ENCODE measurements around the gene HTRA2.

HTRA2 gene

GRCh38 chr2:74502720-74503505 lies 26.8 kb upstream of the HTRA2 start:
- H3K4me3 ChIP-seq (ENCODE audit: low read depth, low read length): peak overlapping the region; percentile 64
- TF ChIP-seq, protein P1, sequence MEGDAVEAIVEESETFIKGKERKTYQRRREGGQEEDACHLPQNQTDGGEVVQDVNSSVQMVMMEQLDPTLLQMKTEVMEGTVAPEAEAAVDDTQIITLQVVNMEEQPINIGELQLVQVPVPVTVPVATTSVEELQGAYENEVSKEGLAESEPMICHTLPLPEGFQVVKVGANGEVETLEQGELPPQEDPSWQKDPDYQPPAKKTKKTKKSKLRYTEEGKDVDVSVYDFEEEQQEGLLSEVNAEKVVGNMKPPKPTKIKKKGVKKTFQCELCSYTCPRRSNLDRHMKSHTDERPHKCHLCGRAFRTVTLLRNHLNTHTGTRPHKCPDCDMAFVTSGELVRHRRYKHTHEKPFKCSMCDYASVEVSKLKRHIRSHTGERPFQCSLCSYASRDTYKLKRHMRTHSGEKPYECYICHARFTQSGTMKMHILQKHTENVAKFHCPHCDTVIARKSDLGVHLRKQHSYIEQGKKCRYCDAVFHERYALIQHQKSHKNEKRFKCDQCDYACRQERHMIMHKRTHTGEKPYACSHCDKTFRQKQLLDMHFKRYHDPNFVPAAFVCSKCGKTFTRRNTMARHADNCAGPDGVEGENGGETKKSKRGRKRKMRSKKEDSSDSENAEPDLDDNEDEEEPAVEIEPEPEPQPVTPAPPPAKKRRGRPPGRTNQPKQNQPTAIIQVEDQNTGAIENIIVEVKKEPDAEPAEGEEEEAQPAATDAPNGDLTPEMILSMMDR (IDR thresholded peaks at IDR 0.05; ENCODE audit: insufficient read depth, low read length, missing control alignments): peak; percentile 55
- ChIA-PET POLR2A (interaction anchor here (0.6 to 1.5 kb wide), 7 partner anchors 20 to 87 kb away, joined by 3 to 11 read pairs (median 3); partner anchors contain the start of genes AUP1, CCDC142, DQX1 and HTRA2), CTCF (interaction anchor here (1.0 to 13.6 kb wide), 4 partner anchors 10 to 84 kb away, joined by 3 to 202 read pairs (median 20); partner anchors contain the start of genes CCDC142 and TTC31)
- no peak for DNase-seq (ENCODE audit: low read depth, low spot score)

GRCh38 chr2:74503506-74504475 lies 25.9 kb upstream of the HTRA2 start:
- peak overlapping the region; percentile 64 for H3K4me3 ChIP-seq (ENCODE audit: low read depth, low read length)
- TF ChIP-seq, protein P1 (IDR thresholded peaks at IDR 0.05; ENCODE audit: insufficient read depth, low read length, missing control alignments): no peak
- ChIA-PET CTCF (interaction anchor here (0.6 to 13.6 kb wide), 6 partner anchors 9 to 140 kb away, joined by 3 to 202 read pairs (median 8); partner anchors contain the start of genes CCDC142 and TTC31), POLR2A (interaction anchor here (0.6 to 1.5 kb wide), 7 partner anchors 21 to 86 kb away, joined by 3 to 11 read pairs (median 3); partner anchors contain the start of genes AUP1, CCDC142, DQX1 and HTRA2)
- DNase-seq (ENCODE audit: low read depth, low spot score): no peak

DNA sequence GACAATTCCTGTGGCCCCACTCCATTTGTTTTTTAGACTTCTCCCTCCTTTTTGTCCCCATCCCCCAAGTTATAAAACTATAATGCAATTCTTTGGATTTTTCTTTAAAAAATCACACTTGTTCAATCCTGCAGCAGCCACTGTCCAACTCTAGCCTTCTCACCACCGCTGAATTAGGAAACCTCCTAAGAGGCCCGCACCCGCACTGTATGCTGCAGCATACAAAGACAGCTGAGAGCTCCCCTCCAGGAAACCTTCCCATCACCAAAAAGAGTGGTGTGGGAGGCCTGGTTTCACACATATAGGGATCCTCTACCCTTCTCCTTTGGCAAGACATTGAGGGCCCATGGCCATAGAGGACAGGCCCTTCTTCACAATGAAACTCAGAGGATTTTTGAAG lies 25.1 kb upstream of the HTRA2 start:
- TF ChIP-seq, protein P1 (IDR thresholded peaks at IDR 0.05; ENCODE audit: insufficient read depth, low read length, missing control alignments): no peak
- H3K4me3 ChIP-seq (ENCODE audit: low read depth, low read length): no peak overlapping the region
- CTCF ChIA-PET: interaction anchor here (0.6 to 13.6 kb wide), 5 partner anchors 22 to 139 kb away, joined by 3 to 202 read pairs (median 14); partner anchors contain the start of genes CCDC142 and TTC31
- no peak for DNase-seq (ENCODE audit: low read depth, low spot score)
- POLR2A ChIA-PET: interaction anchor here (1.5 kb wide), 1 partner anchor 27 kb away, joined by 11 read pairs; no protein-coding TSS in a partner anchor

DNA sequence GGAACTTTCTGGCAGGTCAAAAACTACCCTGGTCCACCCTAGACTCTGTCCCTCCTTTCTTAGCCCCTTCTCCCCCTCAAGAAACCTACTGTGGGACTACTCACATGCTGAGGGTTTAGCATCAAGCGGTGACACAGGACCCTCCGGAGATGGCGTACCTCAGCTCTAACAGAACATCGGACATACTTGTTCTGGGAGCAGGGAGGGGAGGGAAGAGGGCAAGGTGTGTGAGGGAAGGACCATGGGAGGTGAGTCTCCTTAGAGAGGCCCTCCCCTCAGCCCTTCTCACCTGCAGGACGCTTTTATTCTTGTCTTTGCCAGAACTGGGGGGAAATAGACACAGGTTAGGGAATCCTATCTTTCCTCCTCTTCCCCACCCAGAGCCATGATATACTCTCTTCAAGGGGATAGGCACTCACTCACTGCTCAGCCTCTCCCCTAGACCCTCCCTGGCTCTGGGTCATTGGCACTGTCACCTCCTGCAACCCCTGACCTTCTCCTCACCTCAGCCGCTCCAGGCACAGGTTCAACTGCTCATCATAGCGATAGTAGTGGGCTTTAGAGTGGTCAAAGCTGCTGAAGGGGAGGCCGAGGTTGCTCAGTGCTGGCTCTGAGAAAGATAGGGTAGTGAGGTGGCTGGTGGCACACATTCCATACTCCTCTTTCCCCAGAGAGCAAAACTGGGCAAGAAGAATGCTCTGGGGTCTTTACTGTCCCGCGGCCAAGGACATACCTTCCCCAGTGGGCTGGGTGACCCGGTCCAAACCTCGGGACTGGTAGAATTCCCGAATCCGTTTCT lies 24.1 kb upstream of the HTRA2 start:
- POLR2A ChIA-PET: interaction anchor here (0.7 kb wide), 1 partner anchor 681 kb away, joined by 3 read pairs; no protein-coding TSS in a partner anchor
- CTCF ChIA-PET: interaction anchor here (0.5 to 13.6 kb wide), 7 partner anchors 22 to 276 kb away, joined by 3 to 202 read pairs (median 7); partner anchors contain the start of genes AUP1, CCDC142, HTRA2 and TTC31
- H3K4me3 ChIP-seq (ENCODE audit: low read depth, low read length): peak overlapping the region; percentile 24; the same call in 1 of the 2 replicates
- no peak for DNase-seq (ENCODE audit: low read depth, low spot score)
- TF ChIP-seq, protein P1 (IDR thresholded peaks at IDR 0.05; ENCODE audit: insufficient read depth, low read length, missing control alignments): no peak

- TF ChIP-seq, protein P1 (IDR thresholded peaks at IDR 0.05; ENCODE audit: insufficient read depth, low read length, missing control alignments): peak; percentile 70
- CTCF ChIA-PET: interaction anchor here (0.7 to 13.6 kb wide), 11 partner anchors 10 to 80 kb away, joined by 3 to 202 read pairs (median 4); partner anchors contain the start of genes AUP1, CCDC142, HTRA2 and TTC31
- POLR2A ChIA-PET: interaction anchor here (0.9 to 1.5 kb wide), 3 partner anchors 9 to 77 kb away, joined by 3 to 4 read pairs (median 3); no protein-coding TSS in a partner anchor
- peak within 1 kb of the TSS; percentile 100 for H3K4me3 ChIP-seq (ENCODE audit: low read depth, low read length)
- peak; percentile 87 for DNase-seq (ENCODE audit: low read depth, low spot score)
Measured at GRCh38 chr2:74507145-74507925, 22.4 kb upstream of the HTRA2 start, which contains the start of gene PCGF1. TSS of gene PCGF1 (minus strand) at chr2:74507695. CDS start at chr2:74507668, 27 bp downstream.

Data from AG04449 (cell line).